Measurements from ENCODE around the gene TNRC6C. TPM values are rescaled to one million over a fixed set of nuclear protein-coding genes. Genes with fewer than 3 reads are reported as not detected.
"Not testable (repeated sequence)": the region's sequence is repeated elsewhere in the genome, so short reads cannot be mapped to it uniquely, and the experiment has no call there.

Gene TNRC6C
- polyA plus RNA-seq, 4 donors: 12.7 to 16.2 (median 13.7) TPM

GRCh38 chr17:77930780-77931768 lies 27.4 kb upstream of the TNRC6C start:
- no peak for DNase-seq (ENCODE audit: low read depth in 4 of 4, low spot score in 3 of 4)

GRCh38 chr17:77933777-77934398 lies 24.6 kb upstream of the TNRC6C start:
- no peak for DNase-seq (ENCODE audit: low read depth in 4 of 4, low spot score in 3 of 4)

GRCh38 chr17:77935121-77935571 lies 23.4 kb upstream of the TNRC6C start:
- DNase-seq (ENCODE audit: low read depth in 4 of 4, low spot score in 3 of 4): no peak

- not testable (repeated sequence) for DNase-seq (ENCODE audit: low read depth in 4 of 4, low spot score in 3 of 4)
These were observed 22.8 kb upstream of the TNRC6C start for GRCh38 chr17:77935744-77936143.

- no peak for DNase-seq (ENCODE audit: low read depth in 4 of 4, low spot score in 3 of 4)
These were observed 21.6 kb upstream of the TNRC6C start for GRCh38 chr17:77936881-77937280.

- DNase-seq (ENCODE audit: low read depth in 4 of 4, low spot score in 3 of 4): no peak
These were observed 17.5 kb upstream of the TNRC6C start for GRCh38 chr17:77941004-77941403.

- DNase-seq (ENCODE audit: low read depth in 4 of 4, low spot score in 3 of 4): no peak
These were observed 16.2 kb upstream of the TNRC6C start for GRCh38 chr17:77942112-77942988.

GRCh38 chr17:77943971-77944370 lies 14.5 kb upstream of the TNRC6C start:
- DNase-seq (ENCODE audit: low read depth in 4 of 4, low spot score in 3 of 4): no peak

- no peak for DNase-seq (ENCODE audit: low read depth in 4 of 4, low spot score in 3 of 4)
These were observed 13.9 kb upstream of the TNRC6C start for GRCh38 chr17:77944390-77945222.

GRCh38 chr17:77946900-77947645 lies 11.4 kb upstream of the TNRC6C start:
- DNase-seq (ENCODE audit: low read depth in 4 of 4, low spot score in 3 of 4): no peak

GRCh38 chr17:77948690-77949114 lies 9.8 kb upstream of the TNRC6C start:
- no peak for DNase-seq (ENCODE audit: low read depth in 4 of 4, low spot score in 3 of 4)

GRCh38 chr17:77951123-77951522 lies 7.4 kb upstream of the TNRC6C start:
- DNase-seq (ENCODE audit: low read depth in 4 of 4, low spot score in 3 of 4): no peak

GRCh38 chr17:77952368-77952767 lies 6.1 kb upstream of the TNRC6C start:
- DNase-seq (ENCODE audit: low read depth in 4 of 4, low spot score in 3 of 4): no peak

GRCh38 chr17:77957235-77957856 lies 1.2 kb upstream of the TNRC6C start:
- peak in 1 of 4 donors; percentile 29 for DNase-seq (ENCODE audit: low read depth in 4 of 4, low spot score in 3 of 4)

GRCh38 chr17:77958716-77959125 lies 218 bp downstream of the TNRC6C start:
- DNase-seq (ENCODE audit: low read depth in 4 of 4, low spot score in 3 of 4): no peak

GRCh38 chr17:77959126-77959925 lies 823 bp downstream of the TNRC6C start:
- DNase-seq (ENCODE audit: low read depth in 4 of 4, low spot score in 3 of 4): peak in 1 of 4 donors; percentile 28

- DNase-seq (ENCODE audit: low read depth in 4 of 4, low spot score in 3 of 4): peak in 2 of 4 donors; percentile 37 to 43
These were observed 1.5 kb downstream of the TNRC6C start for GRCh38 chr17:77959926-77960521.
